GM19099 (cell line): ENCODE results near the gene NR2E1.

Experiments
- POLR2A ChIP-seq: IDR thresholded peaks from 3 replicates; pipeline ENCODE4 v1.6.1; 2011; ENCODE audit warnings: low read depth; ENCODE audit not compliant: insufficient read length; ENCODE audit errors: extremely low read depth

The NR2E1 gene

DNA sequence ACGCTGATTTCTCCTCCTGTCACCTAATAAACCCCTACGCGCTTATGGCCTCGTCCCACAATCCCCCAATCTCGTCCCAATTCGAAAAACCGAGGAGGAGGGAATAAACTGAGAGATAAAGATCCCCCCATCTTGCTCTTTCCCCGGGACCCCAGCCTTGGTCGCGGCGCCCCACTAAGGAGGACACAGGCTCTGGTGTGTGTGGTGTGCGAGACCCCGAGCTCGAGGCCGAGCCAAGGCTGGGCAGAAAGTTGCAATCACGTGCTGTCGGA, 1.3 kb upstream of the NR2E1 start:
- no peak for TF ChIP-seq POLR2A

DNA sequence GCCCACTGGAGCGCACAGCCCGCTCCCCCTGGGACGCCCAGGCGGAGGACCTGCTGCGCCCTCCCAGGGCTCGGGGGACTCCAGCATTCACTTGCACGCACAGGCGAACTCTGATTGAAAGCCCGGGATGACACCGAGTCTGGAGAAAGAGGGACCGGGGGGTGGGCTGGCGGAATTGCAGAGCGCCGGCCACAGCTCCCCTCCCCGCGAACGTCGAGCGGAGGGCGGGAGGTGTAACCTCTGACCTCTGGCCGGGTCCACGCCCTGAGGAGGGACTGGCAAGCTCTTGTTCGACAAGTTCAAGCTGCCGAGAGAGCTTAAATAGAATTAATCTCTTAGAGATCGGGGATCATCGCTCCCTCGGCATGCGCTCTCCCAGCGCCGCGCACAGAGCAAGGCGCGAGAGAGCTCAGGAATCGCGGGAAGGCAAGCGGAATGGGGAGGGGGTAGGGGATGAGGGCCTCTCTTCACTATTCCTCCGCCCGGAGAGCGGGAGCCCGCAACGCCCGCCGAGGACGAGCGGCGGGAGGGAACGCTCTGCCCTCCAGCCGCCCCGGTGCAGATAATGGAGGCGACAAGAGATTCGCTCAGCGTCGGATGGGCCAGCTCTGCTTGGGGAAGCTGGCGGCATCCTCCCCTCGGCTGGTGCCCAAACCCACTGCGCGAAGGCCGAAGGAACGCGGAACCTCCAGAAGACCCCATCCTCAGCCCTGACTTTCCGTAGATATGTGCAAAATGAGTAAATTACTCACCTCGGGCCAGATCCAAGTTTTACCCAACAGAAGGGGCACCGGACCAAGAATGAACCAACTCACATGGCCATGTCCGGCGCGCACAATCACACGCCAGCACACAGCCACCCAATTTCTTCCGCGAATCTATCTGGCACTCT, 761 bp upstream of the NR2E1 start:
- no peak for TF ChIP-seq POLR2A

DNA sequence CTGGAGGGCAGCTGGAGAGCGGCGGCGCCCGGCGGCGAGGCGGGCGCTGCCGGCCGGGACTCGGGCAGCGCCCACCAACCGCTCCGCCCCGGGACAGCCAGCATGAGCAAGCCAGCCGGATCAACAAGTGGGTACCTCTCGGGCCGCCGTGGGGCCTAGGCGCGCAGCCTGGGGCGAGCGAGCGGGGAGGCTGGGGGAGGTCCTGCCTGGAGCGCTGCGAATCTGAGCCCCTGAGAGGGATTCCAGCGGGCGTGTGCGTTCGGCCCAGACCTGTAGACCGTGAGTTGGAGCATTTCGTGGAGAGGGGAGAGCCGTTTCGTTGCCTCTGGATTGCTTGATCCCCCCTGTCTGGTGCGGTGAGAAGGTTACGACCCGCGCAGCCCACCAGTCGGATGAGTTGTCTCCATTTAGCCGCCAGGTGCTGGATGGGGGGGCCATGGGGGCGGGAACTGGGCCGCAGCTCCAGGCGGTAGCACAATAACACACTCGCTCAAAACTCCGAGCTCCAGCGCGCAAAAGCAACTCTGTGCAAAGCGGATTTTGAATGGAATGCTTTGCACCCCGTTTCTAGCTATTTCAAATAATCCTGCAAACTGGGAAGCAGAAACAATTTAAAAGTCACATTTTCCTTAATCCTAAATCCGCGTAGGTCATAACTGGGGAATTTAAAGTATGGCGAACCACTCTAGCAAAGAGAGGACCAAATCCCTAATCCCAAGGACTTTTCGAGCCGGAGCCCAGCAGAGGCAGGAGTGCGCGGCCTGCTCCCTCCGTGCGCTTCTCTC, 1.0 kb downstream of the NR2E1 start:
- TF ChIP-seq POLR2A: no peak

DNA sequence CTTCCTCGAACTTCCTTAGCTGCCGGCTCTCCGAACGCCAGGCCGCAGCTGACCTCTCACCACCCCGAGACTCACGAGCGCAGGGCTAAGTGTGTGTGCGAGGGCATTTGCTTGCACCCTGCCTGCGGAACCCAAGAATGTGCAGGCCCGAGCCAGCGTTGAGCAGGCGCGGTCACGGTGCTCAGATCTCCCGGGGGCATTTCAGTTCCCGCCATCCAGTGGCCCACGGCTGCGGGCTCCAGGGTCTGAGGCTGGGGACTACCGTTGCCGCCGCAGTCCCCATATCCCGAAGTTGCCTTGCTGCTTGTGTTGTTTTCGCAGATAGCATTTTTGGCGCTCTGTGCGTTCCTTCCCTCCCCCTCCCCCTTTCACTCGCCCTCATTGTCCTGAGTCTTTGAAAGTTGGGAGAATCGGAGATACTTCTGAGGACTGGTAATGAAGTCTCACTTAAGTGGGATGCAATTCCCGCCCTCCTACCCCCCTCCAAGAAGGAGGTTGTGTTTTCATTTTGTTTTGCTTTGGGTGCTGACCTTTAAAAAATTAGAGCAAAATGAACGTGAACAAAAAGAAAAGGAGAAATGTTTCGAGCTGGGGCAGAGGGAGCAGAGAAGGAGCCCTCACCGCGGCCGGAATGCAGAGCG, 1.7 kb downstream of the NR2E1 start:
- no peak for TF ChIP-seq POLR2A

DNA sequence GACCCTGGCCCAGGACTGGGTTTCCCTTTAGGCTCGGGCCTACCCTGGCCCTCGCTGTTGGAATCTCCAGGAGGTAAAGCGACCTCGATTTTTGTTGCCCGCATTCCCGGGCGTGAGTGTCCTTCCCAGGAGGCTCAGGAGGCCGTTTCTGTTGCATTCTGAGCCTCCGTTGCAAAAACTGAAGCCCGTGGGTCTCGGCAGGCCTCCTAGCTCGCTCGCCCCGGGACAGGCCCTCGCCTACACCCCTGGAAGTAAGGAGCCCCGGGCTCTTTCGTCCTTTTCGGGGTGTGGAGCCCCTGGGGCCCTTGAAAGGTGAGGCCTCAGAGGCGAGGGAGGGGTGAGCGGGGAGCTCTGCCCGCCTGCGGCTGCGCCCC, 2.3 kb downstream of the NR2E1 start:
- TF ChIP-seq POLR2A: no peak

DNA sequence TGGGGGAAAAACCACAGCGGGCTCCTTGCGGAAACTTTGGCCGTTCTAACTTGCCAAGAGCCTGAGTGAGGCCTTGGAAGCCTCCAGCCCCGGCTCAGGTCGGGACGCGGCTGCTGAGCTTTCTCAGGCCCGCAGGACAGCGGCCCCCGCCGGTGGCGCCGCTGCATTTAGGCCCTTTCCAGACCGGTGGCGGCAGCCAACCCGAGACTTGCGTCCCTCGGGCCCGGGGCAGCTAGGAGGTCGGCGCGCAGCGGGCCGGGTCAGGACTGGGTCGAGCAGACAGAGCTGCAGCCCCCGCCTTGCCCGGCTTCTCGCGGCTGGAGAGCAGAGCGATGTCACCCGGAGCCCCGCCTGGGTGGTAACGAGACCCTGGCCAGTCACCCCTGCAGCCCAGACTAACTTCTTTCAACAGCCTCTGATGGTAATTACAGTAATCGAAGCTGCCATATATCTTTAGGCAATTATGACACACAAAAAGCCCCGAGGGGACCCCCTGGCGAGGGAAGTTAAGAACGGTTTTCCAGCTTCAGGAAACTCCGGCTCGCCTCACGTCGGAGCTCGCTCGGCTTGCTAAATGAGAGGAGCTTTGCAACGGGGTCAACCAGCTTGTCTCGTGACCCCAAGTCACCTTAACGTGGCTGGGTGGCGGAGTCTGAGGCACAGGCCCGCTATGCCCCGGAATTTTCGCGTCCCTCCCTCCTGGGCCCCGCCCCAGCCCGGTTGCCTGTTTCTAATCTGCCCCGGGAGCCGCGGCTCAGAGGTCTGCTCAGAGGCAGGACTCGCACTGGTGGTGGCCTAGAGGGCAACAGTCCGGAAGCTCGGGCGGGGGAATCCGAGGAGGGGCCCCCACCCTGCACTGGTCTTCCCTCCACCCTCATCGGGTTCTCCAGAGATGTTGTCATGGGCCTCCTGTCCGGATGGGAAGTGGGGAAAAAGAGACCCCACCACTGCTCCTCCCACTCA, 3.0 kb downstream of the NR2E1 start:
- no peak for TF ChIP-seq POLR2A

DNA sequence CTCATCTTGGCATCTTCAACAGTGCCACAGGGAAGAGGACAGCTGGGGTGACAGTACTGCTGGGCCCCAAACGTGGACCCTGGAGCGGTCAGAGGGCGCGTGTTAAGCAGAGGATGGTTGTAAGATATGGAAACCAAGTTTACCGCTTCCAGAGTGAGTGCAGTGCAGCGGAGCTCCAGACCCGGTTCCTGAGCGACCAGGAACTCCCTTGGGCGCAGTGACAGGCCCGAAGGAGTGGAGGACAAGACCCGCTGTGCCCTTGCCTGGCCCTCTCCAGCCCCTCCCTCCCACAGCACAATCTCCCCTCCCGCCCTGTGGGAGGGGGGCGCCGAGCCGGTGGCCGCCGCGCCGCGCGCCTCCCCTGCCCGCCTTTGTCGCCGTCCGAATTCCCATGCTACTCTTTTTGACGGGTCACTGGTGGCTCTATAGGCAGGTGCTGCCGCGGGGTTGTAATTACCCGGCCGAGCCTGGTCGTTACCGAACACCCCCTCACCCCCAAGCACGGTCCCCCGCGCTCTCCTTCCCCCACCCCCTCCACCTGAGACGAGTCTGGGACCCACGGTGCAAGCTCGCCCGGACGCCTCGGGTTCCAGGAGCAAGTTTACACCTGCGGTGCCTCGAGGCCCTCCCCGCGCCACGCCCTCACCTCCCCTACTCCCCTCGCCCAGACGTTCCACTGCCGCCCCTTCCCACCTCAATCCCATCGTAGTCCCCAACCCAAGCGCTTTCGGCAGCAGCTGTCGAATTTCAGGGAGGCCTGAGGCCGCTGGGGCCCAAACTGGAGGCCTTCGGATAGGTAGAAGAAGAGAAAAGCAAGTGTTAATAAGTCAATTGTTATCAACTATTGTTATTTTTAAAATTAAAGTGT, 3.9 kb downstream of the NR2E1 start:
- TF ChIP-seq POLR2A: no peak

DNA sequence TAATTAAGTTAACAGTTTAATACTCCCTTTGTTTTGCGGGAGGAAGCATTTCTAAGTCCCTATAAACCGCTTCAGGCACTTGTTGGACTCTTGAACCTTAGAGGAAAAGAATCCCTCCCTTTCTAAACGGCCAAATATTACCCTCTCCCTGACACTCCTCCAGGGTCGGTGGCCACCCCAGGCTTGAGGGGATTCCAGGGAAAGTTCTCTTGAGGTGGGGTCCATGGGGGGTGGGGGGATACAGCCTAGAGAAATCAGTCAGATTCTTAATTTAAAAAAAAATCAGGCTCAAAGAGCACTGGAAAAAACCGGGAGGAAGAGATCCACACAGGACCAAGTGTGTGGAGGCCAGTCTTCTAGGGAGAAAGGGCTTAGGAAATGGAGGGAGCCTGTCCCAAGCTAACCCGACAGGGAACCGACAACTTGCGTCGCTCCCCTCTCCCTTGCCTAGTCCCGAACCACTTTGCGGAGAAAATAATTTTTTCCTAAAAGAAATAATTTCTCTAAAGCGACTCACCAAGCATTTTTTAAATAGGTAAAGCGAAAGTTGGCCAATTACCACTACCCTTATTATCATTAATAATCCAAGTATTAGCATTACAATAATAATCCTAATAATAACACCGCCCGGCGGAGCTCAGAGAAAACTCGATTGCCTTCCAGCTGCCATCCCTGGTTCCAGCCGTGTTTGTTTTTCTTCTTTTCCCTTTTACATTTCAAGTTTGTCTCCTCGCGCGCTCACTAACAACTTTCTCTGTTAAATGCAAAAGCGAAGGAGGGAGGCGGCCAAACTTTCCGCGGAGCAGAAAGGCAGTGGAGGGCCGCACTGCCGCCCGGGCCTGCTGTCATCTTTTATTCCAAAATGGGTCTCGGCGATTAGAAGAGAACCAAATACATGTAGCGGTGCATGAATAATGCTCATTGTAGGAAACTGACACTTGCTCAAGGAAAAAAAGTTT, 4.8 kb downstream of the NR2E1 start:
- no peak for TF ChIP-seq POLR2A

DNA sequence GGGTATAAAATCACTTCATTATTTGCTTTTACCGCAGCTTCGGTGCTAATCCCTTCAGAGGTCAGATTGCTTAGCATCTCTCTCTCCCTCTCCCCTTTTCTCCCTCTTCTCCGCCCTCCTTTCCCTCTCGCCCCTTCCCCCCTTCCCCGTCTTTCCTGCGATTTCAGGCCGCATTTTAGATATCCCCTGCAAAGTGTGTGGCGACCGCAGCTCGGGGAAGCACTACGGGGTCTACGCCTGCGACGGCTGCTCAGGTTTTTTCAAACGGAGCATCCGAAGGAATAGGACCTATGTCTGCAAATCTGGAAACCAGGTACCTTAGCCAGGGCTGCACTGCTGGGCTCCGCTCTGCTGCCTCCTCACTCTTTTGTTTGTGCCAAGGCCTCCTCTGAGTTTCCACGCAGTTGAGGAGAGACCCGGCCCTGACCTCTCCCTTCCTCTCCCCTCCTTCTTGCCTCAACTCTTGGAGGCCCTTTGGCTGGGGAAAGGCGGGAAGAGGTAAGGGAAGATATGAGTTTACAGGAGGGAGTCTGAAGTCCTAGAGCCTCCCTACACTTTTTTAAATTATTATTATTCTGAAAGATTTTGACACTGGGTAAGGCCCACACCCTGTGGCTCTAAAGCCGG, 5.6 kb downstream of the NR2E1 start:
- no peak for TF ChIP-seq POLR2A

DNA sequence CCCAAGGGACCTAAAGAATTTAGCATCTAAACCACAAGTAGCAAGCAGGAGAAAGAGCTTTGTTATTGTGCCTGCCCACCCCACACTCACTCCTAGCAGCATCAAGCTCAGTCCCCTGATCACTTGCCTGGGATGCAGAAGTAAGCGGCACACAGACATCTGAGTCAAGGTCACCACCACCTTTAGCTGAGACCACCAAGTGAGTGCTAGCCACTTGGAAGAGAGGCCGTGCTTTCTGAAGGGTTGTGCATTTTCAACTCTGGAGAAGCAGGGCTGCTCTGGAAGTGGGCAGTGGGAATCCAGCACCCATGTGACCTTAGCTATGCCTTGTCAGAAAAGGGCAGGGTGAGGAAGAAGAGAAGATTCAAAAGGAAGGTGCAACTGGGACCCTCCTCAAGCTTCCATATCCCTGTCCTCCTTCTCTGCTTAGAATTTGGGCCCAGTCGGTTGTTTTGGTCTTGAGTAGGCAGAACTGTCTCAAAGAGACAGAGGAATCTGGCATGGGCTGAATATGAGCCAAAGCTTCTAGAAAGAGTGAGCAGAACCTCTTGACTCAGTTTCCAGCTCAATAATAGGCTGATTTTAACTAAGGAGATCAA, 6.2 kb downstream of the NR2E1 start:
- no peak for TF ChIP-seq POLR2A

DNA sequence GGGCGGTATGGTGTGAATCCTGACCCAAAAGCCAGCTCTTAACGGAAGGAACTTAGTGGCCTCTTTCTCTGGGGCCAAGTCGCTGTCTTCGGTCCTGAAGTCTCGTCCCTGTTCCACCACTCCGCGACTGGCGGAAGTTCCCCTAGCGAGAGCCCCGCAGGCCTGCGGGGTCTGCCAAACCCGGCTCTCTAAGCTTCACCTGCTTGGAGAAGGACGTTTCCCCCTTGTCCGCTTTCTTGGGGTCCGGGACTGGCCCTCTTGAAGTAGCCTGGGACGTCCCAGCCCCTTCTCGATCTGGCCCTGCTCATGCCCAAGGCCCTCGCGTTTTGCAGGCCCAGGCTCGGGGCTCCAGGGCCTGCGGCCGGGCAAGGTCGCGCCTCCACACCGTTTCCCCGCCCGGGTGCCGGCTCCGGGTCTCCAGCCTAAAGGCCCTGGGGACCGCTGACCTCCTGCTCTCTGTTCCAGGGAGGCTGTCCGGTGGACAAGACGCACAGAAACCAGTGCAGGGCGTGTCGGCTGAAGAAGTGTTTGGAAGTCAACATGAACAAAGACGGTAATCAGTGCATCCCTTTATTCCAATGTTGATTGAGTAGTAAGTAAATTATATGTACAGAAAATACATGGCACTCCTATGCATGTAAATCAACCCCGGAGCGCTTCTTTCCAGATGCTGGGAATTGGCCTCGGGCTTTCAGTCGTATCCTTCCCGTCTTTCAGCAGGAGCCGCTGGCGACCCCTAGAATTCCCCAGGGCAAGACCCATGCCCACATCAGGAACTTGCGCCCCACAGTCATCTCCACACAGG, 8.8 kb downstream of the NR2E1 start:
- TF ChIP-seq POLR2A: no peak
